GM06990 (cell line): ENCODE results near the gene SAP30BP.
A peak's percentile ranks its signal among the peaks of the same experiment; 100 is the strongest.

Source experiments
- DNase-seq: peaks from one replicate; pipeline ENCODE4 v3.0.0-alpha.2; 2011; ENCODE audit not compliant: insufficient read length; ENCODE audit errors: extremely low read depth
- H3K27me3 ChIP-seq: replicated peaks from 2 replicates; pipeline ENCODE4 v1.6.0; 2011; ENCODE audit warnings: low read length; ENCODE audit not compliant: control insufficient read depth, insufficient read depth
- H3K36me3 ChIP-seq: 2 replicates; pipeline ENCODE4 v1.5.1; 2011; ENCODE audit warnings: low read length; ENCODE audit not compliant: control insufficient read depth, insufficient read depth
- H3K4me3 ChIP-seq: replicated peaks from 2 replicates; pipeline ENCODE4 v1.5.1; 2011; ENCODE audit warnings: low read depth, mild to moderate bottlenecking, control low read depth, low read length
- CTCF ChIP-seq: IDR thresholded peaks from 2 replicates; pipeline ENCODE4 v1.5.1; 2011; ENCODE audit warnings: low read length, control low read depth, mild to moderate bottlenecking, inconsistent platforms; ENCODE audit not compliant: insufficient read depth, poor library complexity, severe bottlenecking

SAP30BP gene

GRCh38 chr17:75720656-75721462 is 53.7 kb downstream of the SAP30BP start, which contains the start of gene ITGB4:
TSS of gene ITGB4 (plus strand) at chr17:75721459. CDS start at chr17:75724704, 3,245 bp downstream.
- Histone ChIP-seq H3K27me3 (no peaks in the 10 kb centered on the region; the same call in 1 of the 2 replicates), H3K4me3 (peak within 1 kb of the TSS; percentile 45), H3K36me3 (no peaks in the 10 kb centered on the region)
- TF ChIP-seq CTCF, result no peak
- DNase-seq, result peak; percentile 57

- no peak for TF ChIP-seq CTCF
- no peaks in the 10 kb centered on the region for H3K36me3 ChIP-seq
- H3K4me3 ChIP-seq, result peak overlapping the region; percentile 22; the same call in 1 of the 2 replicates
- no peaks in the 10 kb centered on the region; the same call in 1 of the 2 replicates for H3K27me3 ChIP-seq
- no peak for DNase-seq
Observed at GRCh38 chr17:75721463-75722011, 54.4 kb downstream of the SAP30BP start.

- H3K4me3 ChIP-seq, result no peak overlapping the region
- no peaks in the 10 kb centered on the region for H3K36me3 ChIP-seq
- no peak for DNase-seq
- no peak for TF ChIP-seq CTCF
- H3K27me3 ChIP-seq, result no peaks in the 10 kb centered on the region; the same call in 1 of the 2 replicates
Observed at GRCh38 chr17:75722076-75722475, 54.9 kb downstream of the SAP30BP start.

GRCh38 chr17:75722542-75723095 is 55.5 kb downstream of the SAP30BP start:
- TF ChIP-seq CTCF, result no peak
- Histone ChIP-seq H3K4me3 (no peak overlapping the region), H3K36me3 (no peaks in the 10 kb centered on the region), H3K27me3 (no peaks in the 10 kb centered on the region; the same call in 1 of the 2 replicates)
- DNase-seq, result no peak

GRCh38 chr17:75723171-75723930 is 56.2 kb downstream of the SAP30BP start:
- no peak overlapping the region for H3K4me3 ChIP-seq
- DNase-seq, result no peak

More at GRCh38 chr17:75723171-75723930, 56.2 kb downstream of the SAP30BP start:
- H3K36me3 ChIP-seq, result no peaks in the 10 kb centered on the region
- TF ChIP-seq CTCF, result no peak
- no peaks in the 10 kb centered on the region; the same call in 1 of the 2 replicates for H3K27me3 ChIP-seq
